HG03442 (cell line): ENCODE results near the gene CCND2.
"Not testable (repeated sequence)": the region's sequence is repeated elsewhere in the genome, so short reads cannot be mapped to it uniquely, and the experiment has no call there.

Experiments
- ATAC-seq: cut with Tn5 transposase; IDR thresholded peaks from one replicate; pipeline ENCODE4 v1.9.1; 2021; ENCODE audit warnings: mild to moderate bottlenecking, moderate library complexity; ENCODE audit not compliant: unreplicated experiment

CCND2 gene

DNA sequence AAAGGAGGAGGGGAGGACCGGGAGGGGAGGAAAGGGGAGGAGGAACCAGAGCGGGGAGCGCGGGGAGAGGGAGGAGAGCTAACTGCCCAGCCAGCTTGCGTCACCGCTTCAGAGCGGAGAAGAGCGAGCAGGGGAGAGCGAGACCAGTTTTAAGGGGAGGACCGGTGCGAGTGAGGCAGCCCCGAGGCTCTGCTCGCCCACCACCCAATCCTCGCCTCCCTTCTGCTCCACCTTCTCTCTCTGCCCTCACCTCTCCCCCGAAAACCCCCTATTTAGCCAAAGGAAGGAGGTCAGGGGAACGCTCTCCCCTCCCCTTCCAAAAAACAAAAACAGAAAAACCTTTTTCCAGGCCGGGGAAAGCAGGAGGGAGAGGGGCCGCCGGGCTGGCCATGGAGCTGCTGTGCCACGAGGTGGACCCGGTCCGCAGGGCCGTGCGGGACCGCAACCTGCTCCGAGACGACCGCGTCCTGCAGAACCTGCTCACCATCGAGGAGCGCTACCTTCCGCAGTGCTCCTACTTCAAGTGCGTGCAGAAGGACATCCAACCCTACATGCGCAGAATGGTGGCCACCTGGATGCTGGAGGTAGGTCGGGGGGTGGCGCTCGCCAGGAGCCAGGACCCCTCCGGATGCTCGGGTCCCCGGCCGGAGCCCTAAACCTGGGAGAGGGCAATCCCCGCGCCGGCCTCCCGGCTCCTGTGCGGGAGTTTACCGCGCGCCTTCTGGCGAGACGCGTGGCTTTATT, at the start of gene CCND2:
Gene CCND2, plus strand, starts transcription at position 111 of the 744 bp plus-strand sequence. Its CDS starts 279 bp downstream, at position 390.
- peak; percentile 23 for ATAC-seq

DNA sequence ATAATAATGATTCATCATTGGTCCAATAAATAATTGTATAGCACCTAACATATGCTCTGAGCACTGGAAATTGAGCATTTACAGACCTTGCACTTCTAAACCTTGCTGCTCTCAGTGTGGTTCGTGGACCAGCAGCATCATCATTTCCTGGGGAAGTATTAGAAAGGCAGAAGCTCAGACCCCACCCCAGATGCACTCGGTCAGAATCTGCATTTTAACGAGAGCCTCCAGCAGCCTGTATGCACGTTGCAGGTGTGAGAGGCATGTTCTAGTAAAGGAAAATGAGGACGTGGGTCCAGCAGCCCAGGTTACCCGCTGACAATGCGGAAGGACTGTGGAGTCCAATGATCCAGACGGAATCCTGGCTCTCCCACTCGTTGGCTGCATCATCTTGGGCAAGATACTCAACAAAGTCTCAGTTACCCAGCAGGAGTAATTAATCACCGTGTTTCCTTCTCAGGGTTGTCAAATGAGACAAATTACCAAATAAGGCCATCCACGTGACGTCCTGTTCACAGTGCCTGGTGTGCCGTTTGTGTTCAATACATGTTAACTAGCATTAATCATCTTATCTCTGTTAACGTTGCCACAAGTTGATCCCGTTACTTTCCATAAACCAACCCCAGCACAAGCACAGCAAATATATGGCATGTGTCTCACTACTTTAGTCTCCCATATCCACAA, 49.2 kb upstream of the CCND2 start:
- ATAC-seq = no peak

DNA sequence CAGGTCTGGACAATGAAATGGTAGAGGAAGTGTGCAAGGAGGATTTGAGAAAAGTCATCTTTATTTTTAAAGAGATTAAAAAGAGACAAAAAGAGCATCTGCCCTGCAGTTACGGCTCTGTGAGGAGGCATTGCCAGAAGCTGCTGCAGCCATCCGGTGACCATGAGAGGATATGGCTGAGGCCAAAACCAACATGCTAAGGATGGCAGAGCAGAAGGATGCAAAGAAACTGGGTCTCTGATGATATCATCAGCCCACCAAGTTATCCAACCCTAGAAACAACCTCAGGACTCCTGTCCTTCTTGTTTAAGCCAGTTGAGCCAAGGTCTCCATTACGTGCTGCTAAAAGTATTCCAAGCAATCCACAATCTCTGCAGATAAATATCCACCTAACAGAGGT, 48.0 kb upstream of the CCND2 start:
- no peak for ATAC-seq

DNA sequence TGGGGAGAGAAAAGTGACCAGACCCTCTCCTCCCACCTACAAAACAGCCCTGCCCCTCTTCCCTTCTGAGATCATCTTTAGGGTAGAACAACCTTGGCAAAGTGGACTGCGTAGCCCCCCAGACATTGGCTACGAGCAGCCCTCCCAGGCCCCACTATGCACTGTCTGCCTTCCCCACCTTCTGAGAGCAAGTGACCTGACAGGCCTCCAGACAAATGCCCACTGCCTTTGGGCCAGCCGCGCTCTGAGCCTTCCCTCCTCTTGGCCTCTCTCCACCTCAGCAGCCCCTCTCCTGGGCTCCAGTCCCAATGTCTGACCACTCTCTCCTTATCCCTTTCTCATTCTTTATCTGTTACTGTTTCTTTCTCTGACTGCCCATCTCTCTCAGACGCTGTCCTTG, 46.5 kb upstream of the CCND2 start:
- ATAC-seq = no peak

DNA sequence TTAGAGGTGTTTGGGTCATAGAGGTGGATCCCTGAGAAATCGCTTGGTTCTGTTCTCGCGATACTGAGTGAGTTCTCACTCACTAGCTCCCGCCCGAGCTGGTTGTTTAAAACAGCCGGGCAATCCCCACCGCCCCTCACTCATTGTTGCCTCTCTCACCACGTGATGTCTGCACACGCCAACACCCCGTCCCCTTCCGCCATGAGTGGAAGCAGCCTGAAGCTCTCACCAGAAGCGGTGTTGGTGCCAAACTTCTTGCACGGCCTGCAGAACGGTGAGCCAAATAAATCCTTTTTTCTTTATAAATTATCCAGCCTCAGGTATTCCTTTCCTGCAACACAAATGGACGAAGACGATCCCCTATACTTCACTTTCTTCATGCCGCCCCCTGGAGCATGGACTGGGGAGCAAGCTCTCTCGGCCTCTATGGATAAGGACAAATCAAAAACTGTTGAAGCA, 45.4 kb upstream of the CCND2 start:
- no peak for ATAC-seq

DNA sequence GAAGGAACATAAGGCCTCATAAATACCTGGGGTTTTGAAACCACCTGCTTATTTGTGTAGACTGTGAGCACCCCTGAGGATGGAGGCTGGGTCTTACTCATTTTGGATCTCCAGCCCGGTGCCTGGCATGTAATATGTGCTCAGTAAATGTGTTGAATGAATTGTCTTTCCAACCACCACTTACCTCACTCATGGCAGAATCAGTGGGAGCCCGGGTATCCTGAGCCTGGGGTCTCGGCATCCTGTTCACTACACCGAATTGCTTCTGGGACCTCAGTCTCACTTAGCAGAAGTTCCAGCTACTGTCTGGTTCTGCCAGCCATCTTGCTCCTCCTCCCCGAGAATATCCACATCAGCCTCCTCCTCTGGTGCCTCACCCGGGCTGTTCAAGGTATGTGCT, 43.0 kb upstream of the CCND2 start:
- ATAC-seq = no peak

DNA sequence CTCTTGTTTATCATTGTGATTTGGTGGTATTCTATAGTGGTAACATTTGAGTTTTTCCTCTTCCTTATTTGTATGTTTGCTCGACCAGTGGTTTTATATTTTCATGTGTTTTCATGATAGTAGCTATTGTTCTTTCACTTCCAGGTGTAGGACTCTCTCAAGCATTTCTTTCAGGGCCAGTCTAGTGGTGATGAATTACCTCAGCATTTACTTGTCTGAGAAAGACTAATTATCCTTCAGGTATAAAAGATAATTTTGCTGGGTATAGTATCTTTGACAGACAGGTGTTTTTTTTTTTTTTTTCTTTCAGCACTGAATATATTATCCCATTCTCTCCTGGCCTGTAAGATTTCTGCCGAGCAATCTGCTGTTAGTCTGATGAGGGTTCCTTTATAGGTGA, 35.0 kb upstream of the CCND2 start:
- ATAC-seq = no peak

DNA sequence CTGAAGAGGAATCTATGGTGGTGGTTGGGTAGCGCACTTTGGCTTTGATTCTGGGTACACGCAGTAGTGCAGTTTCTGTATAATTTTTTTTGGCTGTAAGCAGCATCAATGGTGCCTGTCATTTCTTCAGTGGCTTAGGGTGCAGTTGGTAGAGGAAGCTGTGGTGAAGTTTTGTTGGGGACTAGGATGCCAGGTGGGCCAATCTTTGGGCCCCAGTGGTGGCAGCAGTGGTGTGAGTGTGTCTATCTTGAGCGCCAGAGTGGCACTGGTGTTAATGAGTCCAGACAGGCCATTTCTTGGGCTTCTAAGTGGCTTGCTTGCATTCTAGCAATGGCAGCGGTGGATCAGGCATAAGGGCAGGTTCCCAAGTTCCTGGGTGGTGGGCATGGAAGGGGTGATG, 33.8 kb upstream of the CCND2 start:
- no peak for ATAC-seq

DNA sequence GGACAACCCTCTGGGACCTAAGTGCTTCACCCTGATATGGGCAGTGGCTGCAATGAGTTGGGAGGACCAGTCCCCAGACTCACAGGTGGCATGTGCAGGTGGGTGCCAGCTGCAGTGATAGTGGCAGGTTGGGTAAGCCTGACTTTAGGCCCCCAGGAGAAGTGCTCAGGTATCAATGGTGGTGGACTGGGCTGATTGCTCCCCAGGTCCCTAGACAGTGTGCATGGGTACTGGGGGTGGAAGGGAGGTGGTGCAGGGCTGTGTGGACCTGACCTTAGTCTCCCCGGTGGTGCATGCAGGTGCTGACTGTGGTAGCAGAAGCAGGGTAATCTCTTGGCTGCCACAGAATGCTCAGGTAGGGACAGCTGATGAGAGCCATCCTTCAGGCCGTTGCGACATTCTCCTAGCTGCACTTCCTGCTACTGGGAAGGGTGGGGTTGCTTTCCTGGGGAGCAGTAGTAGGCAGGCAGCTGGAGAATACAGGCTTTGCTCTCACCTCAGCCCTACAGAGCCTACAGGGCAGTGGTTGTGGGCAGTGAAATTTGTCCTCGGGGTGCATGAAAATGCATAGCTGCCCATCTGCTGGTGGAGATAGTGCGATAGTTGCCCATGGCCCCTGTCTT, 33.3 kb upstream of the CCND2 start:
- ATAC-seq = no peak

DNA sequence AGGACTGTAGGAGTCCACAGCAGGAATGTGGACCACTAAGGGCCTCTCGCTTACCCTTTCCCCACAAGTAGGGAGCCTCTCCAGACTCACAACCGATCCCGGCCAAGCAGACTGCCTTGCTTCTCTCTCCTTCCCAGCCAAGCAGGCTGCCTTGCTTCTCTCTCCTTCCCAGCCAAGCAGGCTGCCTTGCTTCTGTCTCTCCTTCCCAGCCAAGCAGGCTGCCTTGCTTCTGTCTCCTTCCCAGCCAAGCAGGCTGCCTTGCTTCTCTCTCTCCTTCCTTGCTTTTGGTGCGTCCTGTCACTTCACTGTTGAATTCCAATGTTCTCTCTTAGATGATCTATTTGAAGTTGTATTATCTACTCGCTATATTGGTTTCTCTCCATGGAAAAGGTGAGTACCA, 32.6 kb upstream of the CCND2 start:
- no peak for ATAC-seq

DNA sequence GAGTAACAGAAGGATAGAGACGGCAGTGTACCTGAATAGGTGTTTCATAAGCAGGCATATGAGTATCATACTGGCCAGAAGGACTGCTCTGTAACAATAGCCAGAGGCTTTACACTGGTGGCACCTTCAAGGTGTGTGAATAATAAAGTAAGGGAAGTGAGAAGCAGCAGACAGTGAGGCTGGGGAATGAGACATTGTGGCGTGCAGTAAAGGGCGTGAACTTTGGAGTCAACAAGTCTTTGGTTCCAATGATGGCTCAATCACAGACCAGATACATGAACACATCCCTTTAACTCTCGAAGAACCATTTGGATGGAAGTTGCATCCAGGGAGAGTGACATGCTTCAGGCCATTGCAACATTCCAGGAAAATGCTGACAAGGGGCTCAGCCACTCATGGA, 32.0 kb upstream of the CCND2 start:
- no peak for ATAC-seq

DNA sequence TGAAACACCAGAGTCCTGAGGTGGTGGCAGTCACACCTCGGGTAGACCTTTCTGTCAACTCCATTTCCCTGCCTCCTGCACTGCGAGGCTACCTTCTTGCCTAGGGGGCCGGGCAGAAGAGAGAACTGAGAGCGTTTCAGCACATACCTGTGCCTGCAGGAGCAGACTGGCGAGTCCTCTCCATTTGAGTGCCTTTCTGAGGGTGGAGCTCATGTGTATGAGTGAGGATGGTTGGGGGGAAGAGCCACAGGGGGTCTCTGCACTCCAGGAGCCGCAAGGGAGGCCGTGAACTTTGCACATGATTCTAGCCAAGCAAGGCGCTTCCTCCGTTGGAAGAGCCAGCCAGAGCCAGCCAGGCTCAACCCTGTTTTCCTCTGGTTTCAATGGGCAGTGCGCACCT, 31.0 kb upstream of the CCND2 start:
- ATAC-seq = no peak

DNA sequence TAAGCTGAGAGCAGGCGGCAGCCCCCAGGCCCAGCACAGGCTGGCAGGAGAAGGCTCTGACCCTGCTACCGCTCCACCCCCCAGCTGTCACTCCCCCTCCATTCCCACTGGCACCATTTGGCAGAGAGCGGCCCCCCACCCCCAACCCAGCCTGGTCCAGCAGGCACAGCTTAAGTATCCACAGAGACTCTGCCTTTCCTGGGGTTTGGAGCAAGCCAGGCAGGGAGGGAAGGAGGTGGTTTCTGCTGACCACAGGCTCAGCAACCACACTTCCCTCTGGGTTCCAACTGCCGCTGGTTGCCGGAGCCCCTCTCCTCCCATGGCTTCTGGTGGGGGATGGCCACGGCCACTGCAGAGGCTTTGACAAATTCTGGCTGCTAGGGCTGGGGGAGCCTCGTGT, 30.5 kb upstream of the CCND2 start:
- no peak for ATAC-seq

DNA sequence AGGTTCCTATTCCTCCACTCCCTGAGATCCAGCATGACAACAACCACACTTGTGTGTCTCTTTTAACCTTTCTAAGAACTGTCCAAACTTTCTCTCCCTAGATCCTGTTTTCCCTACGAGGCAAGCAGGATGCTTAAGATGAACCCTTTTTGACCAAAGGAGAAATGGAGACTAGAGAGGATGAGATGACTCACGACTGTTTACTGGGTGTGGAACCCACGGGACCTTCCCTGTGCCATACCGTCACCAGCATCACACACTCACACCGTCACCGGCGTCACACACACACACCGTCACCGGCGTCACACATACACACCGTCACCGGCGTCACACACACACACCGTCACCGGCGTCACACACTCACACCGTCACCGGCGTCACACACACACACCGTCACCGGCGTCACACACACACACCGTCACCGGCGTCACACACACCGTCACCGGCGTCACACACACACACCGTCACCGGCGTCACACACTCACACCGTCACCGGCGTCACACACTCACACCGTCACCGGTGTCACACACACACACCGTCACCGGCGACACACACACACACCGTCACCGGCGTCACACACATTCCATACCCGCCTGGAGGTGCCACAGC, 30.0 kb upstream of the CCND2 start:
- not testable (repeated sequence) for ATAC-seq

DNA sequence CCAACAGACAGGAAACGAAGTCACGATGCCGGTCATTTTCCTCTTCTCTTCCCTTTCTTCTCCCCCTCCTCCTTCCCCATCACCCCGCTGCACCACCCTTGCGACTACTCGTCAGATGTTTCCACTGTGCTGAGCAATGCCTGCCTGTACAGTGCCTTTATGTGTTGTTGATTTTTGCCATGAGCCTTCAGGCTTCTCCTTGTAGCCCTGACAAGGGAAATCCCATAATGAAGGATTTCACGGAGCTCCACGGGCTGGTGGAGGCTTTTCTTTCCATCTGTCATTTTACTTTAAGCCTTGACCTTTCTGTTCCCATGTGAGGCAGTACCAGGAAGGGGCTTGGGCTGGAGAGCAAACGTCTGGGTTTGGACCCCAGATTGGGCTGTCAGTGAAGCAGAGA, 28.7 kb upstream of the CCND2 start:
- ATAC-seq = no peak

DNA sequence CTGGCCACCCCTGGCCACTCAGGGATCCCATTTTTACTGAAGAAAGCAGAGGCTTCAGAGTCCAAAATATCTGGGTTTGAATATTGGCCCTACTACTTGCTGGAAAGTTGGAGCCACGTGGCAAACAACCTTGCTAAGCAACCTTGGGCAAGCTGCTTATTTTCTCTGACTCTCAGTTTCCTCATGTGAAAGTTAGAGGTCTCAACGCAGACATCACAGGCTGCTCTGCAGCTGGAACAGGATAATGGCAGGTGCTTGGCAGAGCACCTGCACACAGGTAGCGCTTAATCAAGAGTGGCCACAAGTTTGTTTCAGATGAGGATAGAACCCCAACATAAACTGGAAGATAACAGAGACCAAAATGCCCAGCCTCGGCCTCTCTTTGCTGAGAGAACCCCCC, 28.1 kb upstream of the CCND2 start:
- ATAC-seq = no peak

DNA sequence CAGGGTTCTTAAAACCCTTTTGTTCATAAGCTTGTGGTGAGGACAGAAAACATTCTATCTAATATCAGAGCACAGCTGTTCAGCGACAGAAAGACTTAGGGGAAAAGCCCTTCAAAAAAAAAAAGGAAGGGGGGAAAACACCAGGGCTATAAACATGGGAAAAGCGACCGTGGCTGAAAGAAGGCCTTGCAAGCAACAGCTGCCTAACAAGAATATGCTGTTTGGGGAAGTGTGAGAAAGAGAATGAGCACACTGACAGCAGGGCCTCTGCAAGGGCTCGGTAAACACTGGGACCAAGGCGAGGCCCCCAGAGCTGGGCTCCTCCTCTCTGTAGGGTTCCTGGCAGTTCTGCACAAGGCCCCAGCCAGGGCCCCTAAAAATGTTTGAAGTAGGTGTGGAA, 27.4 kb upstream of the CCND2 start:
- ATAC-seq = no peak

DNA sequence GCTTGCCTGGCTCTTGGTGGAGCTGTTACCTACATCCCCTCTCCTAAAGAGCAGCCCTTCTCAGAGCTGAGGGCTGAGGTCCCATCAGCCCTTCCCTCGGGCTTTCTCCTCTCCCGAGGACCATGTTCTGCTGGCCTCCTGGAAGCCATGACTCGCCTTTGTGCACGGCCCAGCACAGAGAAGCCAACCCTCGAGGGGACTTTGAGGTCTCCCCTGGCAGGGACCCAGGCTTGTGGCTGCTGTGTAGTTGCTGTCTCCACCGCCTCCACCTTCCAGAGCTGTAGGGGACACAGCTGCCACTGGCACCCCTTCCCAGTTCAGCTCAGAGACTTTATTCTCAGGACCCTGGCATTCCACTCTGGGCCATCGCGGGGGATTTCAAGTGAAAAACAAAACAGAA, 22.9 kb upstream of the CCND2 start:
- no peak for ATAC-seq

DNA sequence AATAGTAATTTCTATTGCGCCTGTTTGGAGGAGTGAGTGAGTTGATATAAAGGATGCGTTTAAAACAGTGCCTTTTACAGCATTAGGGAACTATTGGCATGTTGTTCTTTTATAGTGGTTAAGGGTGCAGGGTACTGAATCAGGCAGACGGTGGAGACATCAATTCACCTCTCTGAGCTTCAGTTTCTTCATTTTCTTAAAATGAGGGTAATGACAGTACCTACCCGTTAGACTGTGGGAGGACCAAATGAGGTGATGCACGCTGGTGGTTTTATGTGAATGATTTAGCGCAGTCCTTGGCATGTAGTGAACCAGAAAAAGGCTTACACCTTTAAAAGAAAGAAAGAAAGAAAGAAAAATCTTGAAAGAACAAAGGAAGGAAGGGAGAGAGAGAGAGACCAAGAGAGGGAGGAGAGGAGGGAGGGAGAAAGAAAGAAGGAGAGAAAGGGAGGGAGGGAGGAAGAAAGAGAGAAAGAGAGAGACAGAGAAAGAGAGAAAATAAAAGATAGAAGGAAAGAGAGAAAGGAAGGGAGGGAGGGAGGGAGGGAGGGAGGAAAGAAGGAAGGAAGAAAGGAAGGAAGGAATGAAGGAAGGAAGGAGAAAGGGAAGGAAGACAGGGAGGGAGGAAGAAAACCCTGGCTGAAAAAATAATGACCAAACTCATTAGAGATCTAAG, 22.2 kb upstream of the CCND2 start:
- ATAC-seq = no peak

DNA sequence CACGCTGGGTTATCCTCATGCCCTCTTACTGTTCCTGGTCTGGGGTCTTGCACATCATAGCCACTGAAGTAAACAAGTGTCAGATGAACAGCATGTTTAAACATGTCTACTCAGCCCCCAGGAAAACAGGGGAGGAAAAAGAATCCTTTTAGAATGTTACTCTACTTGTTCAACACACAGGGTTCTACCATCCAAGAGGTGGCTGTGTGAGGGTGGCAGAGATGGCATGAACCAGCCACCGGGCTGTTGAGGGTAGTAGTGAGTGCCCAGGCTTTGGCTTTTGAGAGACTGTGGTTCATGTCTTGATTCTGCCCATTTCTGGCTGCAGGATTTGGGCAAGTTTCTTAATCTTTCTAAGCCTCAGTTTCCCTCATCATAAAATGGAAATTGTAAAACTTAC, 21.6 kb upstream of the CCND2 start:
- no peak for ATAC-seq

DNA sequence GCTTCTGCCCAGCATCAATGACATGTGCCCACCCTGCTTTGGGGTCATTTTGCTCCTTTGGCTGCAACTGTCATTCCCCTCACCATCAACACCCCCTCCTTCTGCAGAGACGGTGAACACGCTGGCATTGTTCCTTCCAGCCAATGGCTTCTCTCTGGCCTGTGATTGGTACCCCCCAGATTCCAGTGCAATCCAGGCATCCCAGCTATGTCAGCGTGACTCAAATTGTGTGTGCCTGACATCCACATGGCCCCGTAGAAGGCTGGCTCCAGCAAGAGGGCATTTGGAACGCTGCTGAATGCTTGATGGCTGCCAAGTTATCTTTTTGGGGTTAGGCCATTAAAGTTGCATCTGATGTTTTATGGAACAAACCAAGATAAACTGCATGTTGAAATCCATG, 21.0 kb upstream of the CCND2 start:
- no peak for ATAC-seq
